KMS-11 (cell line): Measurements from ENCODE around the gene AMMECR1L.

Experiments used
- H2AFZ ChIP-seq: fragments of 200-600 bp; sonication (generic); 2 replicates; pipeline ENCODE4 v1.6.1; 2016; ENCODE audit warnings: antibody characterized with exemption, mixed run types, low read depth
- H3K27ac ChIP-seq: fragments of 200-600 bp; sonication (generic); 2 replicates; pipeline ENCODE4 v1.6.1; 2016; ENCODE audit warnings: mild to moderate bottlenecking, mixed run types
- H3K27me3 ChIP-seq: fragments of 200-600 bp; sonication (generic); 2 replicates; pipeline ENCODE4 v1.6.1; 2017; ENCODE audit warnings: mild to moderate bottlenecking, low read depth, mixed run types, moderate library complexity; ENCODE audit not compliant: insufficient read depth
- H3K36me3 ChIP-seq: fragments of 200-600 bp; sonication (generic); 2 replicates; pipeline ENCODE4 v1.6.1; 2017; ENCODE audit warnings: mild to moderate bottlenecking, mixed run types; ENCODE audit not compliant: insufficient read depth
- H3K4me1 ChIP-seq: fragments of 200-600 bp; sonication (generic); 2 replicates; pipeline ENCODE4 v1.6.1; 2016; ENCODE audit warnings: mild to moderate bottlenecking, low read depth, mixed run types; ENCODE audit not compliant: poor library complexity, severe bottlenecking
- H3K4me2 ChIP-seq: fragments of 200-600 bp; sonication (generic); 2 replicates; pipeline ENCODE4 v1.7.0; 2016; ENCODE audit warnings: mild to moderate bottlenecking, mixed run types
- H3K4me3 ChIP-seq: fragments of 200-600 bp; sonication (generic); IDR thresholded peaks from 2 replicates; pipeline ENCODE4 v1.6.1; 2017; ENCODE audit warnings: low read depth, low read length, mixed read lengths; ENCODE audit not compliant: insufficient read depth
- H3K79me2 ChIP-seq: fragments of 200-600 bp; sonication (generic); 2 replicates; pipeline ENCODE4 v1.6.1; 2016; ENCODE audit warnings: low read depth, mixed run types; ENCODE audit not compliant: insufficient read depth
- H3K9ac ChIP-seq: fragments of 200-600 bp; sonication (generic); 2 replicates; pipeline ENCODE4 v1.6.1; 2016; ENCODE audit warnings: mild to moderate bottlenecking, mixed run types
- H4K20me1 ChIP-seq: fragments of 200-600 bp; sonication (generic); 2 replicates; pipeline ENCODE4 v1.6.1; 2016; ENCODE audit warnings: mild to moderate bottlenecking, mixed run types; ENCODE audit not compliant: insufficient read depth
- TF ChIP-seq, protein P1 (sequence below): fragments of 200-600 bp; sonication (generic); conservative IDR thresholded peaks from 2 replicates; pipeline ENCODE4 v1.6.1; 2017; ENCODE audit warnings: low read depth, mild to moderate bottlenecking, antibody characterized with exemption, low read length, moderate library complexity, mixed read lengths

The AMMECR1L gene

DNA sequence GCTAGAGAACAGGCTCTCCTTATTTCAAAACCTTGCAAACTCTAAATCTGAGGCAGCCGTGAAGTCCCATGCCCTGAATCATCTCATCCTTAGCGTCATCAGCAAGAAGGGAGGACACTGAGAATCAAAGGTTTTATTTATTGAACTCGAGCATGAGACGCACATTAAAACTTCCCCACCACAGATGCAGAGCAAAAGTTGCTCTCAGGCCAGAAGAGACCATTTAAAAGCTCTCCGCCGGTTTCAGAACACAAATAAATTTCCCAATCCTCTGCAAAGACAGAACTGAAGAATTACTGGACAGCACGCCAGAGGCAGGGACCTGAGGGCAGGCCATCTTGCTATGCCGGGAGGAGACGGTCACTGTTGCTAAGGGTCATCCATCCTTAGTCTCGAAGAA, 1.3 kb downstream of the AMMECR1L start:
- H3K36me3 ChIP-seq = no peaks in the 10 kb centered on the region
- TF ChIP-seq, protein P1, sequence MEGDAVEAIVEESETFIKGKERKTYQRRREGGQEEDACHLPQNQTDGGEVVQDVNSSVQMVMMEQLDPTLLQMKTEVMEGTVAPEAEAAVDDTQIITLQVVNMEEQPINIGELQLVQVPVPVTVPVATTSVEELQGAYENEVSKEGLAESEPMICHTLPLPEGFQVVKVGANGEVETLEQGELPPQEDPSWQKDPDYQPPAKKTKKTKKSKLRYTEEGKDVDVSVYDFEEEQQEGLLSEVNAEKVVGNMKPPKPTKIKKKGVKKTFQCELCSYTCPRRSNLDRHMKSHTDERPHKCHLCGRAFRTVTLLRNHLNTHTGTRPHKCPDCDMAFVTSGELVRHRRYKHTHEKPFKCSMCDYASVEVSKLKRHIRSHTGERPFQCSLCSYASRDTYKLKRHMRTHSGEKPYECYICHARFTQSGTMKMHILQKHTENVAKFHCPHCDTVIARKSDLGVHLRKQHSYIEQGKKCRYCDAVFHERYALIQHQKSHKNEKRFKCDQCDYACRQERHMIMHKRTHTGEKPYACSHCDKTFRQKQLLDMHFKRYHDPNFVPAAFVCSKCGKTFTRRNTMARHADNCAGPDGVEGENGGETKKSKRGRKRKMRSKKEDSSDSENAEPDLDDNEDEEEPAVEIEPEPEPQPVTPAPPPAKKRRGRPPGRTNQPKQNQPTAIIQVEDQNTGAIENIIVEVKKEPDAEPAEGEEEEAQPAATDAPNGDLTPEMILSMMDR = no peak
- no peak overlapping the region for H3K9ac ChIP-seq
- H3K27ac ChIP-seq = no peak overlapping the region
- peaks cover 18% of the 10 kb centered on the region; the same call in 1 of the 2 replicates for H3K79me2 ChIP-seq
- H3K4me1 ChIP-seq = peaks cover 29% of the 10 kb centered on the region
- peak overlapping the region; percentile 71 for H3K4me2 ChIP-seq
- H3K27me3 ChIP-seq = no peaks in the 10 kb centered on the region
- H4K20me1 ChIP-seq = no peaks in the 10 kb centered on the region
- peak overlapping the region; percentile 44 for H3K4me3 ChIP-seq
- H2AFZ ChIP-seq = no peak overlapping the region

DNA sequence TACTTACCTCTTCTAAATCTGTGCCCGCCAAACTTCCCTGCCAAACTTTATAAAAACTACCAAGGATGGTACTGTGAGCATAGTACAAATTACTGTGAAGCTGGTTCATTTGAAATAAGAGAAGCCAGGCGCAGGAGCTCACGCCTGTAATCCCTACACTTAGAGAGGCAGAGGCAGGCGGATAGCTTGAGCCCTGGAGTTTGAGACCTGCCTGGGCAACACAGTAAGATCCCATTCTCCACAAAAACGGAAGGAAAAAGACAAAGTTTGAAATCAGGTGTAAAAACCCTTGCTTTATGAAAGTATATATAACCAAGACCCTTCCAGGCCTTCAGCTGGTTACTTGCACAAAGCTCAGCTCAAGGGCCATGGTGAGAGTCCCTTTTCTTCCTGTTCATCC, 5.9 kb downstream of the AMMECR1L start:
- H3K36me3 ChIP-seq = no peaks in the 10 kb centered on the region
- H3K79me2 ChIP-seq = peaks cover 22% of the 10 kb centered on the region; the same call in 1 of the 2 replicates
- TF ChIP-seq, protein P1 = no peak
- no peak overlapping the region for H3K27ac ChIP-seq
- H2AFZ ChIP-seq = no peak overlapping the region
- no peak overlapping the region for H3K4me3 ChIP-seq
- peaks cover 35% of the 10 kb centered on the region for H3K4me1 ChIP-seq
- H3K4me2 ChIP-seq = no peak overlapping the region
- H3K9ac ChIP-seq = no peak overlapping the region
- no peaks in the 10 kb centered on the region for H4K20me1 ChIP-seq
- H3K27me3 ChIP-seq = no peaks in the 10 kb centered on the region

DNA sequence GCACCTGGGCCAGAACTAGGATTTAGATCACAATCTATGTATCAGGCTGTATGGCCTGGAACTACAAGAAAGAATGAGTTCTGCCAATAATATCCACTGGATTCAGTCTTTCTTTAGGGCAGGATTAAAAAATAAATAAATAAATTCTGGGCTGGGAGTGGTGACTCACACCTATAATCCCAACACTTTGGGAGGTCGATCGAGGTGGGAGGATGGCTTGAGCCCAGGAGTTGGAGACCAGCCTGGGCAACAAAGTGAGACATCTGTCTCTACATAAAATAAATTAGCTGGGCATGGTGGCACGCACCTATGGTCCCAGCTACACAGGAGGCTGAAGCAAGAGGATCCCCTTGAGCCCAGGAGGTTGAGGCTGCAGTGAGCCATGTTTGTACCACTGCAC, 8.1 kb downstream of the AMMECR1L start:
- TF ChIP-seq, protein P1 = no peak
- H2AFZ ChIP-seq = no peak overlapping the region
- H3K36me3 ChIP-seq = no peaks in the 10 kb centered on the region
- H3K27ac ChIP-seq = no peak overlapping the region
- peaks cover 4% of the 10 kb centered on the region; the same call in 1 of the 2 replicates for H3K79me2 ChIP-seq
- no peaks in the 10 kb centered on the region for H3K27me3 ChIP-seq
- no peaks in the 10 kb centered on the region for H4K20me1 ChIP-seq
- no peak overlapping the region for H3K9ac ChIP-seq
- H3K4me1 ChIP-seq = peaks cover 26% of the 10 kb centered on the region
- no peak overlapping the region for H3K4me2 ChIP-seq
- H3K4me3 ChIP-seq = no peak overlapping the region

DNA sequence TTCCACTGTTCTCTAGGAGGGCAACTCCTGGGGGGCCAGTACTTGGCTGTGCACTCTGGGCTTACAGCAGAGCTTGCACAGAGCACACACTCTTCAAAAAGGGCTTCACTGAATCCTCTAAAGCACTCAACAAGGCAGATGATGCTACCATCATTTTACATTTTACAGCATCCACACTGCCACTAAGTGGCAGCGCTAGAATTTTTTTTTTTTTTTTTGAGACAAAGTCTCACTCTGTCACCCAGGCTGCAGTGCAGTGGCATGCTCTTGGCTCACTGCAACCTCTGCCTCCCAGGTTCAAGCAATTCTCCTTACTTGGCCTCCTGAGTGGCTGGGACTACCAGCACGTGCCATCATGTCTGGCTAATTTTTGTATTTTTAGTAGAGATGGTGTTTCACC, 8.6 kb downstream of the AMMECR1L start:
- H3K4me3 ChIP-seq = no peak overlapping the region
- peaks cover 4% of the 10 kb centered on the region; the same call in 1 of the 2 replicates for H3K79me2 ChIP-seq
- no peaks in the 10 kb centered on the region for H3K36me3 ChIP-seq
- H3K4me1 ChIP-seq = peaks cover 22% of the 10 kb centered on the region
- H2AFZ ChIP-seq = no peak overlapping the region
- no peak overlapping the region for H3K4me2 ChIP-seq
- TF ChIP-seq, protein P1 = no peak
- no peaks in the 10 kb centered on the region for H3K27me3 ChIP-seq
- H3K27ac ChIP-seq = no peak overlapping the region
- H3K9ac ChIP-seq = no peak overlapping the region
- no peaks in the 10 kb centered on the region for H4K20me1 ChIP-seq
